ENCODE data around the gene TCEAL1. TPM values are rescaled to one million over a fixed set of nuclear protein-coding genes. Genes with fewer than 3 reads are reported as not detected.
"Not testable (repeated sequence)": the region's sequence is repeated elsewhere in the genome, so short reads cannot be mapped to it uniquely, and the experiment has no call there.

TCEAL1 gene
- total RNA-seq, 2 donors from 2014 or later = 39.1 to 48.2 TPM

DNA sequence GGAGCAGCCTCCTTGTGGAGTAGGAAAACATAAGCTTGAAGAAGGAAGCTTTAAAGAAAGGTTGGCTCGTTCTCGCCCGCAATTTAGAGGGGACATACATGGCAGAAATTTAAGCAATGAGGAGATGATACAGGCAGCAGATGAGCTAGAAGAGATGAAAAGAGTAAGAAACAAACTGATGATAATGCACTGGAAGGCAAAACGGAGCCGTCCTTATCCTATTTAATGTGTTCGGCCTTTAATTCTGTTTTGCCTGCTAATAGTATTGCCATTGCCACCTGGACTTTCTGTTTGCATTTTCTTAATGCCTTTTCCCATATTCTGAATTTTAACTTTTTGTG lies 1.4 kb downstream of the TCEAL1 start:
- H3K36me3 ChIP-seq = no peaks in the 10 kb centered on the region
- no peak for DNase-seq (ENCODE audit: low spot score)
- H3K4me1 ChIP-seq = no peaks in the 10 kb centered on the region
- TF ChIP-seq CTCF (IDR thresholded peaks at IDR 0.05) = no peak
- no peaks in the 10 kb centered on the region for H3K27me3 ChIP-seq
- no peaks in the 10 kb centered on the region for H3K9me3 ChIP-seq
- peak overlapping the region; percentile 64 to 66 for H3K4me3 ChIP-seq
- H3K27ac ChIP-seq = peak overlapping the region; percentile 90 to 93

DNA sequence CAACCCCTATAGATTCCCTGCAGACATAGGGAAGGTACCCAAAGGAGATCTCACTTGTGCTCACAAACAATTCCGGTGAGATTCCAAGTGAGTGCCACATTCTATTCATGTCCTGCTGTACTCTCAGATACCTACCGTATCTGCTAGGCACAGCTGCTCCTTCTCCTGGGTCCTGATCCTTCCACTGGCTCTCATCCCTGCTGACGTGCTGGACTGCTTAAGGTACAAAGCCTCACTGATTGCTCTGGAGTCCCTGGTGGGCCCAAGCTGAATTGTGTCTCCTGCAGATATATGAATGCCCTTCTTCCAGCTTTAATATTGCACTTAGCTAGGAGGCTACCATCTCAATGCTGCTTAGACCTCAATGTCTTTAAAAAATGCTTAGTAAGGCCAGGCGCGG lies 2.4 kb downstream of the TCEAL1 start:
- no peak for DNase-seq (ENCODE audit: low spot score)
- Histone ChIP-seq H3K36me3 (no peaks in the 10 kb centered on the region), H3K27ac (no peak overlapping the region), H3K9me3 (no peaks in the 10 kb centered on the region), H3K27me3 (no peaks in the 10 kb centered on the region), H3K4me3 (no peak overlapping the region), H3K4me1 (no peaks in the 10 kb centered on the region)
- TF ChIP-seq CTCF (IDR thresholded peaks at IDR 0.05) = no peak

DNA sequence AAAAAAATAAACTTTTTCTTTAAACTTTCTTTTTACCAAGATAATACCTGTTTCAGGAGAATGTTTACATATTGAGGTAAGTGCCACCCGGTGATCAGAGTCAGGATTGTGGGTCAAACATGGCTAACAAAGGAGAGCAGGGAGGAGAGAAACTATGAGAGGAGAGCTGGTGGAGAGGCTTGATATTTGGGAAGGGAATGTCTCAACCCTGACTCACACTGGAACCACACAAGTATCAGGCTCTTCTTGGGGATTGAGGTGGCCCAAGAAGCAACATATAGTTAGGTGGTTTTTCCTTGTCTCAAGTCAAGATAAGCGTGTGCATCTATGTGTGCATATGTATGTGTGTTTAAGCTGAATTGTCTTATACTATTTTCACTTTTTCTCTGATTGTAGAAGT lies 6.7 kb downstream of the TCEAL1 start:
- TF ChIP-seq CTCF (IDR thresholded peaks at IDR 0.05) = no peak
- no peak for DNase-seq (ENCODE audit: low spot score)
- Histone ChIP-seq H3K4me3 (no peak overlapping the region), H3K36me3 (no peaks in the 10 kb centered on the region), H3K27ac (no peak overlapping the region), H3K9me3 (no peaks in the 10 kb centered on the region), H3K4me1 (no peaks in the 10 kb centered on the region), H3K27me3 (no peaks in the 10 kb centered on the region)

DNA sequence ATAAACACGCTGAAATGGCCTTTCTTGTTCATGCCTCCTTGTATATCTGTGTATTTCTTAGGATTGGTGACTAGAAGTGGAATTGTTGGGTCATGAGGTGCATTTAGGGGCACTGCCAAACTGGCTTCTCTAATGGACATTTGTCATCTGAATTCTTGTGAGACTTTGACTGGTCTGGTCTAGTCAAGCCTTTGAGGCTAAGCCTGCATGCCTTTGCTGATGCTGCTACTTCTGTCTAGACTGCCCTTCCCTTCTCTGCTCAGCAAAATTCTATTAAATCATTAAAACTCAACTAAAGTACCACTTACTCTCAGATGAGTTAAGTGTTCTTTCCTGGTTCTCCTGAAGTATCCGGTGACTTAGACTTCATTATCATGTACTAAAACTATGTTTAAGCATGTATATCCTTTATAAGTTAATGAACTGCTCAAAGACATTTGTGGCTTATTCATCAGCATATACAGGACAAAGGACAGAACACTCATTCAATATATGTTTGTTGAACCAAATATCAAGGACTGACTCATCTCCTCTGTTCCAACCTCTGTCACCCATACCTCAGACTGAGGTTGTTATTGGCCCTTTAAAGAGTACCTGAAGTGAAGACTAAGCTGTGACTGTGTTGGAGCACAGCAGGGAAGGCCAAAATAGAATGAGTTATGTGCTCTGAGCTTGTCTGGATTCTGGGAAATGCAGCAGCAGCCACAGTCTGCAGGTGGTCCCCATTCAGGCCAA lies 9.0 kb downstream of the TCEAL1 start:
- no peaks in the 10 kb centered on the region for H3K9me3 ChIP-seq
- H3K27me3 ChIP-seq = no peaks in the 10 kb centered on the region
- no peaks in the 10 kb centered on the region for H3K36me3 ChIP-seq
- TF ChIP-seq CTCF (IDR thresholded peaks at IDR 0.05) = no peak
- no peak overlapping the region for H3K4me3 ChIP-seq
- no peak for DNase-seq (ENCODE audit: low spot score)
- H3K27ac ChIP-seq = no peak overlapping the region
- H3K4me1 ChIP-seq = no peaks in the 10 kb centered on the region

GRCh38 chrX:103638479-103639346 lies 9.9 kb downstream of the TCEAL1 start:
- H3K4me3 ChIP-seq; H3K36me3 ChIP-seq; H3K9me3 ChIP-seq; H3K4me1 ChIP-seq; DNase-seq (ENCODE audit: low spot score); H3K27me3 ChIP-seq; H3K27ac ChIP-seq: not testable (repeated sequence)

- H3K27me3 ChIP-seq = no peaks in the 10 kb centered on the region
- H3K36me3 ChIP-seq = no peaks in the 10 kb centered on the region
- H3K4me1 ChIP-seq = no peaks in the 10 kb centered on the region
- DNase-seq (ENCODE audit: low spot score) = no peak
- no peak for TF ChIP-seq CTCF (IDR thresholded peaks at IDR 0.05)
- H3K27ac ChIP-seq = no peak overlapping the region
- H3K9me3 ChIP-seq = no peaks in the 10 kb centered on the region
- H3K4me3 ChIP-seq = no peak overlapping the region
These were observed 11.8 kb downstream of the TCEAL1 start for GRCh38 chrX:103640401-103641155.
